OCI-LY3 (cell line): Measurements from ENCODE around the gene WAPL.

ENCODE experiments used
- H2AFZ ChIP-seq: fragments of 200-600, 300-600 bp; shearing (Covaris generic); 2 replicates; pipeline ENCODE4 v1.6.0; 2014; ENCODE audit warnings: antibody characterized with exemption, low read depth, low read length
- H3K27ac ChIP-seq: fragments of 200-600, 300-600 bp; sonication (generic); 2 replicates; pipeline ENCODE4 v1.5.1; 2014; ENCODE audit warnings: mild to moderate bottlenecking, low read length, moderate library complexity, mixed read lengths
- H3K27me3 ChIP-seq: fragments of 200-600, 300-600 bp; sonication (generic); 2 replicates; pipeline ENCODE4 v1.6.1; 2014; ENCODE audit warnings: low read depth, low read length, mixed read lengths
- H3K36me3 ChIP-seq: fragments of 200-600, 300-600 bp; sonication (generic); replicated peaks from 2 replicates; pipeline ENCODE3; 2014; ENCODE audit warnings: low read depth, low read length, mixed read lengths
- H3K4me1 ChIP-seq: fragments of 300-600, 200-600 bp; sonication (generic); 2 replicates; pipeline ENCODE4 v1.6.1; 2014; ENCODE audit warnings: low read length, mixed read lengths
- H3K4me2 ChIP-seq: fragments of 200-600, 300-600 bp; sonication (generic); 2 replicates; pipeline ENCODE4 v1.6.1; 2014; ENCODE audit warnings: low read length, mixed read lengths
- H3K4me3 ChIP-seq: fragments of 300-600, 200-600 bp; sonication (generic); 2 replicates; pipeline ENCODE4 v1.5.1; 2014; ENCODE audit warnings: antibody characterized with exemption, mild to moderate bottlenecking, low read length, moderate library complexity
- H3K79me2 ChIP-seq: fragments of 300-600, 200-600 bp; shearing (Covaris generic); 2 replicates; pipeline ENCODE4 v1.6.1; 2014; ENCODE audit warnings: mild to moderate bottlenecking, low read length, mixed read lengths
- H3K9ac ChIP-seq: fragments of 300-600, 200-600 bp; shearing (Covaris generic); 2 replicates; pipeline ENCODE4 v1.6.0; 2014; ENCODE audit warnings: mild to moderate bottlenecking, low read length, moderate library complexity
- H3K9me3 ChIP-seq: fragments of 200-600, 300-600 bp; shearing (Covaris generic); 2 replicates; pipeline ENCODE4 v1.6.1; 2014; ENCODE audit warnings: low read length, mixed read lengths; ENCODE audit not compliant: insufficient read depth
- H4K20me1 ChIP-seq: fragments of 200-600, 300-600 bp; sonication (generic); 2 replicates; pipeline ENCODE4 v1.6.1; 2016; ENCODE audit warnings: low read length, mixed read lengths; ENCODE audit not compliant: insufficient read depth
- EZH2phosphoT487 ChIP-seq: fragments of 200-600 bp; shearing (Covaris generic); IDR thresholded peaks from 2 replicates; pipeline ENCODE4 v1.6.1; 2018; ENCODE audit warnings: antibody characterized with exemption, mixed run types, low read depth
- TF ChIP-seq, protein P1 (sequence below): fragments of 200-600, 300-600 bp; sonication (generic); IDR thresholded peaks from 2 replicates; pipeline ENCODE4 v1.5.1; 2014; ENCODE audit warnings: antibody characterized with exemption, low read length, low read depth

The WAPL gene

DNA sequence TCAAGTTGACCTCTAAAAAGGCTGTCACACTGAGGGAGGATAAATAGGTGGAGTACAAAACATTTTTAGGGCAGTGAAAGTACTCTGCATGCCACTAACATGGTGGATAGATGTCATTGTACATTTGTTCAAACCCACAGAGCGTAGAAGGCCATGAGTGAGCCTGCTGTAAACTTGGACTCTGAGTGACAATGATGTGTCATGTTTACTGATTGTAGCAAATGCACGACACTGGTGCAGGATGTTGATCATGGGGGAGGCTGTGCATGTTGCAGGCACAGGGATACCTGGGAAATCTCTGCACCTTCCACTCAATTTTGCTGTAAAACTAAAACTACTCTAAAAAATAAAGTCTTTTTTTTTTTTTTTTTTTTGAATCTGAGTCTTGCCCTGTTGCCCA, 102.5 kb downstream of the WAPL start:
- Histone ChIP-seq H3K27me3 (peaks cover 10% of the 10 kb centered on the region), H3K9ac (no peak overlapping the region), H3K36me3 (no peaks in the 10 kb centered on the region), H3K4me3 (no peak overlapping the region), H3K9me3 (no peaks in the 10 kb centered on the region), H3K4me1 (no peaks in the 10 kb centered on the region), H3K4me2 (no peak overlapping the region), H3K27ac (no peak overlapping the region), H3K79me2 (no peaks in the 10 kb centered on the region), H2AFZ (no peak overlapping the region), H4K20me1 (no peaks in the 10 kb centered on the region)
- no peak for TF ChIP-seq EZH2phosphoT487
- TF ChIP-seq, protein P1, sequence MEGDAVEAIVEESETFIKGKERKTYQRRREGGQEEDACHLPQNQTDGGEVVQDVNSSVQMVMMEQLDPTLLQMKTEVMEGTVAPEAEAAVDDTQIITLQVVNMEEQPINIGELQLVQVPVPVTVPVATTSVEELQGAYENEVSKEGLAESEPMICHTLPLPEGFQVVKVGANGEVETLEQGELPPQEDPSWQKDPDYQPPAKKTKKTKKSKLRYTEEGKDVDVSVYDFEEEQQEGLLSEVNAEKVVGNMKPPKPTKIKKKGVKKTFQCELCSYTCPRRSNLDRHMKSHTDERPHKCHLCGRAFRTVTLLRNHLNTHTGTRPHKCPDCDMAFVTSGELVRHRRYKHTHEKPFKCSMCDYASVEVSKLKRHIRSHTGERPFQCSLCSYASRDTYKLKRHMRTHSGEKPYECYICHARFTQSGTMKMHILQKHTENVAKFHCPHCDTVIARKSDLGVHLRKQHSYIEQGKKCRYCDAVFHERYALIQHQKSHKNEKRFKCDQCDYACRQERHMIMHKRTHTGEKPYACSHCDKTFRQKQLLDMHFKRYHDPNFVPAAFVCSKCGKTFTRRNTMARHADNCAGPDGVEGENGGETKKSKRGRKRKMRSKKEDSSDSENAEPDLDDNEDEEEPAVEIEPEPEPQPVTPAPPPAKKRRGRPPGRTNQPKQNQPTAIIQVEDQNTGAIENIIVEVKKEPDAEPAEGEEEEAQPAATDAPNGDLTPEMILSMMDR = no peak

DNA sequence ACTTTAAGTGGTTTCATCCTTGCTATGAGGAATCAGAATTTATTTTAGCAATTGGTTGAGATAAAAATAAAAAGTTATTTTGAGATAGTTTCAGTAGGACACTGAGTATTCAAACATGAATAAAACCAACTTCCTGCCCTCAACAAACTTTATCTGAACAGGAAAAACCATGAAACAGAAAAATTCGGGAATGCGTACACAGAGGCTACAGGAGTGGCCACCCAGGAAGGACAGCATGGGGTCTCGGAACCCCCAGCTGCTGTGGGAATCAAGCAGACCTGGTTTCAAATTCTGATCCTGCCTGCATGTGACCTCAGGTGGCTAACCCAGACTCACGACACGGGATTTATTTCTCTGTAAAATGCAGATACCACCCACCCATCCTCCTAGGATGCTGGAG, 106.0 kb downstream of the WAPL start:
- Histone ChIP-seq H3K27ac (no peak overlapping the region), H3K27me3 (peaks cover 10% of the 10 kb centered on the region), H3K9me3 (no peaks in the 10 kb centered on the region), H3K9ac (no peak overlapping the region), H3K36me3 (no peaks in the 10 kb centered on the region), H3K4me3 (no peak overlapping the region), H3K4me1 (peaks cover 6% of the 10 kb centered on the region; the same call in 1 of the 2 replicates), H2AFZ (no peak overlapping the region), H3K4me2 (no peak overlapping the region), H3K79me2 (no peaks in the 10 kb centered on the region), H4K20me1 (no peaks in the 10 kb centered on the region)
- no peak for TF ChIP-seq EZH2phosphoT487
- TF ChIP-seq, protein P1 = no peak

DNA sequence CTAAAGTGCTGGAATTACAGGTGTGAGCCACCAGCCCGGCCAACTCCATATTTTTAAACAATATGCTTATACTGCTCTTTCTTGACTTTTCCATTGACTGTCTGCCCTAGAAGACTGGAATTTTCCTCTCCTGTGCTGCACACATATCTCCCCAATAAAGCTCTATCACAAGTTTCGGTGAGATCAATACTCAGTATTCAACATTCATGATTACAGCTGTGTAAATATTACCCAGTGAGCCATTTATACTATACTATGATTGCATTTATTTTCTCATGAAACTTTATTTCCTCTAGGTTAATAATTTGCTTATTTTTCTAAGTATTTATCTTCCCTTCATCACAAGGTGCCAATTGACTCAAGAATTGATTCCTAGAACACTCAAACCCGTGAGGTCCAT, 106.5 kb downstream of the WAPL start:
- no peak overlapping the region for H2AFZ ChIP-seq
- no peak overlapping the region for H3K9ac ChIP-seq
- H3K4me2 ChIP-seq = no peak overlapping the region
- H3K27me3 ChIP-seq = peaks cover 10% of the 10 kb centered on the region
- H3K4me1 ChIP-seq = peaks cover 6% of the 10 kb centered on the region; the same call in 1 of the 2 replicates
- no peak overlapping the region for H3K4me3 ChIP-seq
- no peaks in the 10 kb centered on the region for H3K79me2 ChIP-seq
- H3K27ac ChIP-seq = no peak overlapping the region
- no peaks in the 10 kb centered on the region for H3K36me3 ChIP-seq
- no peaks in the 10 kb centered on the region for H3K9me3 ChIP-seq
- TF ChIP-seq EZH2phosphoT487 = no peak
- TF ChIP-seq, protein P1 = no peak
- no peaks in the 10 kb centered on the region for H4K20me1 ChIP-seq

DNA sequence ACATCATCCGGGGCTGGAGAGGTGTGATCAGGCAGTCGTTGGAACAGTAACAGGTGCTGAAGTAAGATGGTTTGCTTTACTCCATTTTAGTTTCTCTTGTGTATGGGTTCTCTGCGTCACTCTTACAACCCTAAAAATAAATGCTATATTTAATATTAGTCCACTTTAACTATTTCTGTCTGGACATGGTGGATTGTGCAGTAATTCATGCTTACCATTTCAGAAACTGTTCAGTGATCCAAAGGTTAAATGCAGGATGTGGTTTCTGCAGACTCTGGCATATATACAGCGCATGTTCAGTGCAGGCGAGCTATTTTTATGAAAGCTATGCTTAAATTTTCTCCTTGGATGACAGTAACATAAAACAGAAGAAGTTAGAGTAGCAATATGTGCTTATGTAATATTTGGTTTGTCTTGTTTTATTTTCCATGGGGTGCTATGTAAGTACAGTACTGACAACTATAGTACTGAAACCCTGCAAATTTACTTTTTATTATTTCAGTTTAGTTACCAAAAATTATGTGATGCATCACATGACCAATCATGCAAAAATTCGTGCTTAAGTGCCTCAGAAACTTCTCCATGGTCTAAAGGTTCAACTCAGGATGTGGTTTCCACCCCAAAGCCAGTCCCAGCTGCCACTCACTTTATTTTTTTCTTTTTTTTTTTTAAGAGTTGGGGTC, 108.4 kb downstream of the WAPL start:
- Histone ChIP-seq H2AFZ (peak overlapping the region; percentile 27; the same call in 1 of the 2 replicates), H4K20me1 (no peaks in the 10 kb centered on the region), H3K4me1 (peaks cover 6% of the 10 kb centered on the region; the same call in 1 of the 2 replicates), H3K4me2 (peak overlapping the region; percentile 53), H3K27me3 (peaks cover 10% of the 10 kb centered on the region), H3K9ac (no peak overlapping the region), H3K4me3 (peak overlapping the region; percentile 27; the same call in 1 of the 2 replicates), H3K9me3 (no peaks in the 10 kb centered on the region), H3K79me2 (no peaks in the 10 kb centered on the region), H3K27ac (no peak overlapping the region), H3K36me3 (no peaks in the 10 kb centered on the region)
- TF ChIP-seq EZH2phosphoT487 = no peak
- TF ChIP-seq, protein P1 = no peak
